ENCODE results near the gene ZNF362. TPM values are rescaled to one million over a fixed set of nuclear protein-coding genes. Genes with fewer than 3 reads are reported as not detected.
A peak's percentile ranks its signal among the peaks of the same experiment; 100 is the strongest.

ZNF362 gene
- total and polyA plus RNA-seq, 2 of the 13 experiments (the other 11 are each of a cell fraction or from before 2014, with no cell fraction given), result 8.3 to 14.2 TPM

DNA sequence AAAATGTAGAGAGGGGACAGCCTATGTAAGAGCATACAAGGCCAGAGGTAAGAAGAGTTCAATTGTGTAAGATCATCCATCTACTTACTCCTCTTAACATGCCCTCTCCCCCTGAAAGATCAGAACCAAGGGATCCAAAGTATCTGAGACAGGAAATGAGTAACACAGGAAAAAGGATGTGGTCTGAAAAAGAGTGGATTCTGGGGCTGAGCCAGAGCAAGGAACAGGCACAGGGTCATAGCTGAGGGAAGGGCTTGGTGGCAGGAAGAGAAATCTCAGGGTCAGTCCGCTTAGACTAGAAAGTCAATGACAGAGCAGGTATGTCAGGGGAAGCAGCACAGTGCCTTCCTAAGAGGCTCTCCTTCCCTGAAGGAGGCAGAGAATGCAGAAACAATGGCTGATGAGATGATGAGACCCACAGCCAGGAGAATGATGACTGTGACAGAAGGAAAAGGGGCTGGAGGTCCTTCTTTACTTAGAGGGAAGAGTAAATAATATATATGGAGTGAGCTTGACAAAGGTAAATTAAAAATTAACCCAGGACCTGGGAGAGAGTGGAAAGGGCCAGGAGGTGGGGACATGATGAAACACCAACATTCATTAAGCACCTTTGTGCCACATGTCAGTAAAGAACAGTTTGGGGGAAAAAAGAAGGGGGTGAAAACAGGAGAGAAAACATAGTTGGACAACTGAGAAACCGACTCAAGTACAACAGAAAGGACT lies 90.8 kb downstream of the ZNF362 start (continued):
- peak; percentile 72; the same call in 1 of the 2 replicates for TF ChIP-seq THAP9 (CRISPR knock-in tag; IDR thresholded peaks at IDR 0.05; ENCODE audit: borderline replicate concordance)
- TF ChIP-seq ZBTB40 (IDR thresholded peaks at IDR 0.05), result no peak
- no peak for TF ChIP-seq ZBTB40 (CRISPR knock-in tag; IDR thresholded peaks at IDR 0.05)
- peak; percentile 11; the same call in 1 of the 2 replicates for TF ChIP-seq TGIF2 (CRISPR knock-in tag; IDR thresholded peaks at IDR 0.05)
- TF ChIP-seq KMT2A (CRISPR knock-in tag; IDR thresholded peaks at IDR 0.05), result no peak
- TF ChIP-seq LCORL (IDR thresholded peaks at IDR 0.05), result no peak
- no peak for TF ChIP-seq LCORL (CRISPR knock-in tag; IDR thresholded peaks at IDR 0.05)
- TF ChIP-seq ZNF230 (CRISPR knock-in tag; IDR thresholded peaks at IDR 0.05), result no peak
- TF ChIP-seq ZNF576 (CRISPR knock-in tag; IDR thresholded peaks at IDR 0.05), result no peak
- peak; percentile 33; the same call in 1 of the 2 replicates for TF ChIP-seq FOXK2 (IDR thresholded peaks at IDR 0.05)
- TF ChIP-seq, protein P1, sequence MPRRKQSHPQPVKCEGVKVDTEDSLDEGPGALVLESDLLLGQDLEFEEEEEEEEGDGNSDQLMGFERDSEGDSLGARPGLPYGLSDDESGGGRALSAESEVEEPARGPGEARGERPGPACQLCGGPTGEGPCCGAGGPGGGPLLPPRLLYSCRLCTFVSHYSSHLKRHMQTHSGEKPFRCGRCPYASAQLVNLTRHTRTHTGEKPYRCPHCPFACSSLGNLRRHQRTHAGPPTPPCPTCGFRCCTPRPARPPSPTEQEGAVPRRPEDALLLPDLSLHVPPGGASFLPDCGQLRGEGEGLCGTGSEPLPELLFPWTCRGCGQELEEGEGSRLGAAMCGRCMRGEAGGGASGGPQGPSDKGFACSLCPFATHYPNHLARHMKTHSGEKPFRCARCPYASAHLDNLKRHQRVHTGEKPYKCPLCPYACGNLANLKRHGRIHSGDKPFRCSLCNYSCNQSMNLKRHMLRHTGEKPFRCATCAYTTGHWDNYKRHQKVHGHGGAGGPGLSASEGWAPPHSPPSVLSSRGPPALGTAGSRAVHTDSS (CRISPR knock-in tag; conservative IDR thresholded peaks at IDR 0.05), result no peak
- TF ChIP-seq EP300 (IDR thresholded peaks at IDR 0.05; ENCODE audit: low read depth in 2 of 2, low read length in 2 of 2), result peak in 1 of 2 experiments; percentile 65; a peak in 2 of 4 replicates
- peak; percentile 66; the same call in 1 of the 2 replicates for TF ChIP-seq EP300 (CRISPR knock-in tag; IDR thresholded peaks at IDR 0.05; ENCODE audit: borderline replicate concordance)
- TF ChIP-seq IKZF4 (CRISPR knock-in tag; IDR thresholded peaks at IDR 0.05; ENCODE audit: borderline replicate concordance, low read depth, not compliant biosample characterization), result no peak
- TF ChIP-seq ZIK1 (CRISPR knock-in tag; IDR thresholded peaks at IDR 0.05; ENCODE audit: borderline replicate concordance, low read depth), result no peak
- no peak; the same call in 1 of the 2 replicates for TF ChIP-seq YEATS4 (CRISPR knock-in tag; IDR thresholded peaks at IDR 0.05; ENCODE audit: borderline replicate concordance)

Data from HepG2 (cell line).